ENCODE results near the gene CRTC3.

GRCh38 chr15:90610190-90610589, 80.5 kb downstream of the CRTC3 start:
- TF ChIP-seq BHLHE40 (IDR thresholded peaks at IDR 0.05; ENCODE audit: borderline replicate concordance) (no peak), SP1 (IDR thresholded peaks at IDR 0.05) (no peak), TARDBP (IDR thresholded peaks at IDR 0.05) (no peak), SUZ12 (IDR thresholded peaks at IDR 0.05) (no peak)
